GM10266 (cell line): ENCODE data around the gene EML6.

ENCODE experiments used
- DNase-seq: peaks from one replicate; pipeline ENCODE4 v3.0.0; 2012; ENCODE audit errors: extremely low spot score
- TF ChIP-seq, protein P1 (sequence below): IDR thresholded peaks from 2 replicates; pipeline ENCODE4 v1.5.1; 2012; ENCODE audit warnings: mild to moderate bottlenecking, low read depth; ENCODE audit not compliant: control insufficient read depth, insufficient read depth; ENCODE audit errors: missing control alignments

The EML6 gene

DNA sequence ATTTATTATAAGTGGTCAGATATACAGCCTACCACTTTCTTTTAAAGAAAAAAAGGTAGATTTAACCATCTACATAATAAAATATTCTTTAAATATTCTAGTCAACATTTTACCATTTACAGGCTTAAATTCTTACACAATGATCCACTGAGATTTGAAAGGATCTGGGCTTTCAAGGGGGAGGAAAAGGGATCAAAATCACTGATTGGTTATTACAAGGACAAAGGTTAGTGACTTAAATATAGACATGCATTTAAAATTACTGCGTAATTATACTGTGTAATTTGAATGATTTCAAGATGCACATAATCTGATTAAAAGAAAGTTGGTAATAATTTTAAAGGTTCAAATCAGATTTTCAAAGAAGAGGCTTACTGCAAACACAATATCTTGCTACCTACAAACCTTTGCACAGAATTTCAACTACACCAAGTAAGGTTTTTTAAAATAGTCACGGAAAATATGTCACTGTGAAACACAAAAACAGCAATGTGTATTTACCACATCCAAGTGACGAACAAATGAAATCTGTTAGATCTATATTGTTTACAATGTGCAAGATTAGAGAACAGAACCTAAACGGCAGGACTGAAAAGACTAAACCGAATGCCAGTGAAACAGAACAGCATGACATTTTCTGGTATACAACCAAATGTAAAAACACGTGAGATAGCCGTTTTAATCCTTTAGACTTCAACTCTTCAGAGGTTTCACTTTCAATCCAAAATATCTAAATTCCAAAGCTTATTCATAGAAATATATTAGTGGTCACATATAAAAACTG, 286.0 kb downstream of the EML6 start:
- DNase-seq = no peak

DNA sequence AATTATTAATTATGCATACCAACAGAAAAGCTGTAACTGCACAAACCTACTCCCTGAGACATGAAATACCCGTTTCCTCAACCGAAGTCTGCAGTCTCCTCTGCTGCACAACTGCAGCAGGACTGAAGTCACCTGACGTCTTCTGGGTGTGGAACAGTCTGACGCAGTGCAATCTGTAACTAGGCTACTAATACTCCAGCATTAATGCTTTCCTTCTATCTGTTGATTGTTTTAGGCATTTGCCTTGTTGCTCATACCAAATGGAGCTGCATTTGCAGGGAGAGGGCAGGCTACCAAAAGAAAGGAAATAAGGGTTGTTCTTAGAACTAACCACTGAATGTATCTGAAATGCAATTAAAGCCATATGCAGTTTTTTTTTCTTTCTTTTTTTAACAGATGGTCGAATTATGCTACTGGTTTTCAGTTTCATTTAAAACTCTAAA, 286.7 kb downstream of the EML6 start:
- peak; percentile 43 for DNase-seq
- TF ChIP-seq, protein P1, sequence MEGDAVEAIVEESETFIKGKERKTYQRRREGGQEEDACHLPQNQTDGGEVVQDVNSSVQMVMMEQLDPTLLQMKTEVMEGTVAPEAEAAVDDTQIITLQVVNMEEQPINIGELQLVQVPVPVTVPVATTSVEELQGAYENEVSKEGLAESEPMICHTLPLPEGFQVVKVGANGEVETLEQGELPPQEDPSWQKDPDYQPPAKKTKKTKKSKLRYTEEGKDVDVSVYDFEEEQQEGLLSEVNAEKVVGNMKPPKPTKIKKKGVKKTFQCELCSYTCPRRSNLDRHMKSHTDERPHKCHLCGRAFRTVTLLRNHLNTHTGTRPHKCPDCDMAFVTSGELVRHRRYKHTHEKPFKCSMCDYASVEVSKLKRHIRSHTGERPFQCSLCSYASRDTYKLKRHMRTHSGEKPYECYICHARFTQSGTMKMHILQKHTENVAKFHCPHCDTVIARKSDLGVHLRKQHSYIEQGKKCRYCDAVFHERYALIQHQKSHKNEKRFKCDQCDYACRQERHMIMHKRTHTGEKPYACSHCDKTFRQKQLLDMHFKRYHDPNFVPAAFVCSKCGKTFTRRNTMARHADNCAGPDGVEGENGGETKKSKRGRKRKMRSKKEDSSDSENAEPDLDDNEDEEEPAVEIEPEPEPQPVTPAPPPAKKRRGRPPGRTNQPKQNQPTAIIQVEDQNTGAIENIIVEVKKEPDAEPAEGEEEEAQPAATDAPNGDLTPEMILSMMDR = no peak

More for the DNA sequence above, 286.0 kb downstream of the EML6 start:
- TF ChIP-seq, protein P1 = no peak

DNA sequence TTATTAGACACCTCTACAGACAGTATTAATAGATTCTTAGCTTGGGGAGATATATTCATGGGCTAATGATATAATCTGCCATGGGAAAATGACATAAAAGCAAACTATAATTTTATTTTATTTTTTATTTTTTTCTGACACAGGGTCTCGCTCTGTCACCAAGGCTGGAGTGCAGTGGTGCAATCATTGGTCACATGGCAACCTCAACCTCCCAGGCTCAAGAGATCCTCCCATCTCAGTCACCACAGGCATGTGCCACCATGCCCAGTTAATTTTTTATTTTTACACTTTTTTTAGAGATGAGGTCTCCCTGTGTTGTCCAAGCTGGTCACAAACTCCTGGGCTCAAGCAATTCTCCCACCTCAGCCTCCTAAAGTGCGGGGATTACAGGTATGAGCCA, 287.5 kb downstream of the EML6 start:
- no peak for DNase-seq
- TF ChIP-seq, protein P1 = no peak

DNA sequence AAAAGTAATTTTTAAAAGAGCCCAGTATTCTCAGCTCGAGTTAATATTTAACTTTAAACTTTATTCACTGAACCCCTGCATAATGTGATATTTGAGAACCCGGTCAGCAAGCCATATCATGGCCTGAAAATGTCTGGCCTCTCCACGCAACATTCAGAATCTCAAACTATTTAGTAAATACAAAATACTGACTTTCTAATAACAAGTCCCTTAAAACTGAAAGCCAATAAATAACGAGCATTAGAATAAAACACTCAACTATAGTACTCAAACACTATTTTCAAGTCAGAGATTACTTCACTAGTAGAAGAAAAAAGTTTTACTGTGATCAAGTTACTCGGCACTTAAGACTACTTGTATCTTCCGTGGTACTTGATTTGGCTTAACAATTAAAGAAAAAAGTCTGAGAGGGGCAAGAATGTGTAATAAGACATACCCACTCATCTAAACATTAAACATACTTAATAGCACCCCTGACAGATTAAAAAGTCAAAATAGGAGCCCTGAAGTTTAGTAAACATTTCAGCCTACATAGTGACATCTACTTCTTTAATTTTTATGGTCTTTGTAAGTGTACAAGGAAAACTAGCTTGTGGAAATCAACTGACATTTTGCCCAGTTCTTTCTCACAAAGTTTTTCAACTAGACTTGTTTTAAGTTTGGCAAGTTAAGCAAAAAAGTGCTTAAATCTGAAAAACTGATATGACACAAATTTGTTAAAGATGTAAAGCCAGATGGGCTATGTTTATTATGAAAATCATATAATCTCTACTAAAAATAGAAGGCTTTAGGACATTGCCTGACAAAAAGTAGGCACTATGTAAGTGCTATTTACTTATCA, 288.6 kb downstream of the EML6 start:
- DNase-seq = no peak
- TF ChIP-seq, protein P1 = no peak

DNA sequence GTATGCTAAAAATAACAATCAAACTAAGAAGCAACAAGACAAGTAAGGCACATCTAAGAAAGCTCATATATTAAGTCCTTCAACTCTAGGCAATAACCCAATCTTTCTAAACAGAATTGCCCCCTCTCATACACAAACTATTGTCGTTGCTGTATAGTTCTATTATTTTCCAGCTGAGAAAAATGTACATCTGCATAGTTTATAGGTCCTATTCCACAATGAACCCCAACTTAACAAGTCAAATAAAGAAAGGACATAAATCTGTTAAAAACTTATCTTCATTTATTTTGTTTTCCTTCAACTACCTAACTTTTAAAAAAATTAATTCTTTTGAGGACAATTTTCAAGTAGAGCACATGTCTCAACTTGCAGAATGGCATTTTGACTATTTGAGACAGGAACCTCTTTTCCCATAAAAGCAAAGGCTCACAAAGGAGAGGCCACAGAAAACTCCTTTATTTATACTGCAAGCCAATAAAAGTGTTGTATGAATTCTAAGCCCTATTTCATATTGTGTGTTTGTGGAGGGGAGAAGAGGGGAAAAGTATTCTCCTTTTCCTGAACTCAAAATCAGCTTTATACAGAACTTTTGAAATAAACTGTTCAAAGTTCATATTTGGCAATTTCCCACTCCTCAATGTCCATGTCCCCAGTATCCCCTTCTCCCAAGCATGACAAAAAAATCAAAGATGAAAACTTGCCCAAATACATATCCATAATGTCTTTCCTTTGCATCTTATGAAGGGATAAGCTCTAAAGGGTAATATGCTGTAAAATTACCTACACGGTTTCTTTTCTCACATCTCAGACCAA, 289.4 kb downstream of the EML6 start:
- TF ChIP-seq, protein P1 = no peak
- DNase-seq = no peak

DNA sequence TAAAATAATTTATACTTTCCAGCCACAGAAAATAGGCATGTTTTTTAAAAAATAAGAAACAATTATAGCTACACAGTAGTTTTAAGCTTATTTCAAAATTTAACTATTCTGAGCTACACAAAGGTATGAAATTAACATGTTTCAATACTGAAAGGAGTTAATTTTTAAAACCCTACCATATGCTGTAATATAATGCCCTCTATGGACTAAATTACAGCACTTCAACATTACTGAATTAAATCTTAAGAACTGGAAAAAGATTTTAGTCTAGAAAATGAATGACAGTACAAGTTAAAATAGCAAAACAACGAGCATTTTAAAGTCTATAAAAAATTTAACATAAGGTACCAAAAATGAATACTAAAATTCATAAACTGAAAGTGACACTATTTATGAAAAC, 290.5 kb downstream of the EML6 start:
- DNase-seq = no peak
- TF ChIP-seq, protein P1 = no peak
